Keratinocyte (primary cell): ENCODE measurements around the gene STAG1.

Source experiments
- EZH2 ChIP-seq: IDR thresholded peaks from one replicate; pipeline ENCODE4 v1.6.1; 2012; ENCODE audit warnings: inconsistent platforms, mild to moderate bottlenecking, low read length, moderate library complexity
- TF ChIP-seq, protein P1 (sequence below), 3 experiments: IDR thresholded peaks in 1 of 3; conservative IDR thresholded peaks in 1 of 3; optimal IDR thresholded peaks in 1 of 3; 2 replicates in 2 of 3; 3 replicates in 1 of 3; pipeline versions ENCODE3 to v1.5.1; 2011; ENCODE audit warnings: low read length in 3 of 3, mild to moderate bottlenecking in 3 of 3, moderate library complexity in 2 of 3, control low read depth in 1 of 3, inconsistent platforms in 1 of 3; ENCODE audit not compliant: insufficient read depth in 2 of 3; ENCODE audit errors: extremely low read depth in 1 of 3

DNA sequence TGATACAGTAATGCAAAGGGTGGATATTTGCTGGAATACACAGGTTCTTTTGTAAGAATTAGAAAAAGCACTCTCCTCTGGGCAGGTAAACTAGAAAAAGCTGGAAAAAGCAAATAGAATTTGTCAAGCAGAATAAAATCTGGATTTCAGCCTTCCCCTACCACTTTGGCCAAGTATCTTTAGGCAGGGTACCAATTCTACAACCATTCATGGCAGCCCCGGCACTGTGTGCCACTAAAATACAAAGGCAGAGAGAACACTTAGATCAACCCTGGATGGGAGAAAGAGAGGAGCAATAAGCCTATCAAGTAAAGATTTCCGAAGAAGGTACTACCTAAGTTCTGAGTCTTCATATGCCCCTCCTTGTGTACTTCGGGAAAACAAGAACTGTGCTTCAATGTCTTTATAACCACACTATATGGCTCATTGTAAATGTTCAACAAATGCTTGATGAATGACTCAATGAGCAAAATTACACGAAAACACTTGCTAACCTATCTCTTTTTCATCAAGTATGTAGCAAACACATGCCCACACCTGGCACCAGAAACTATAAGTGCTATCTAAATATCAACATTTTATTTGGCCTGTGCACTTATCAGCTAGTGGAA lies 20.8 kb downstream of the STAG1 start:
- TF ChIP-seq, protein P1, sequence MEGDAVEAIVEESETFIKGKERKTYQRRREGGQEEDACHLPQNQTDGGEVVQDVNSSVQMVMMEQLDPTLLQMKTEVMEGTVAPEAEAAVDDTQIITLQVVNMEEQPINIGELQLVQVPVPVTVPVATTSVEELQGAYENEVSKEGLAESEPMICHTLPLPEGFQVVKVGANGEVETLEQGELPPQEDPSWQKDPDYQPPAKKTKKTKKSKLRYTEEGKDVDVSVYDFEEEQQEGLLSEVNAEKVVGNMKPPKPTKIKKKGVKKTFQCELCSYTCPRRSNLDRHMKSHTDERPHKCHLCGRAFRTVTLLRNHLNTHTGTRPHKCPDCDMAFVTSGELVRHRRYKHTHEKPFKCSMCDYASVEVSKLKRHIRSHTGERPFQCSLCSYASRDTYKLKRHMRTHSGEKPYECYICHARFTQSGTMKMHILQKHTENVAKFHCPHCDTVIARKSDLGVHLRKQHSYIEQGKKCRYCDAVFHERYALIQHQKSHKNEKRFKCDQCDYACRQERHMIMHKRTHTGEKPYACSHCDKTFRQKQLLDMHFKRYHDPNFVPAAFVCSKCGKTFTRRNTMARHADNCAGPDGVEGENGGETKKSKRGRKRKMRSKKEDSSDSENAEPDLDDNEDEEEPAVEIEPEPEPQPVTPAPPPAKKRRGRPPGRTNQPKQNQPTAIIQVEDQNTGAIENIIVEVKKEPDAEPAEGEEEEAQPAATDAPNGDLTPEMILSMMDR (optimal IDR thresholded peaks at IDR 0.05 in 1 of 3, IDR thresholded peaks at IDR 0.05 in 1 of 3, conservative IDR thresholded peaks at IDR 0.05 in 1 of 3; ENCODE audit: extremely low read depth in 1 of 3, insufficient read depth in 2 of 3, low read length in 3 of 3), result no peak
- no peak for TF ChIP-seq EZH2
